Left renal cortex interstitium (tissue), 4 donors: Measurements from ENCODE around the gene KRTAP3-2. TPM values are rescaled to one million over a fixed set of nuclear protein-coding genes. Genes with fewer than 3 reads are reported as not detected.

Experiments used
- DNase-seq, 4 donors: peaks; one replicate each; pipeline ENCODE4 v3.0.0-alpha.2; 2013; ENCODE audit warnings: low read depth in 4 of 4, low spot score in 2 of 4, missing footprints in 1 of 4
- polyA plus RNA-seq, 4 donors: library from polyadenylated mRNA; unstranded; fragments of 120-200 nt; gene quantifications; one replicate each; pipeline ENCODE4 v1.2.1, GENCODE V29; 2013; ENCODE audit not compliant: insufficient read length in 4 of 4

KRTAP3-2 gene
- polyA plus RNA-seq, 4 donors, result not detected

DNA sequence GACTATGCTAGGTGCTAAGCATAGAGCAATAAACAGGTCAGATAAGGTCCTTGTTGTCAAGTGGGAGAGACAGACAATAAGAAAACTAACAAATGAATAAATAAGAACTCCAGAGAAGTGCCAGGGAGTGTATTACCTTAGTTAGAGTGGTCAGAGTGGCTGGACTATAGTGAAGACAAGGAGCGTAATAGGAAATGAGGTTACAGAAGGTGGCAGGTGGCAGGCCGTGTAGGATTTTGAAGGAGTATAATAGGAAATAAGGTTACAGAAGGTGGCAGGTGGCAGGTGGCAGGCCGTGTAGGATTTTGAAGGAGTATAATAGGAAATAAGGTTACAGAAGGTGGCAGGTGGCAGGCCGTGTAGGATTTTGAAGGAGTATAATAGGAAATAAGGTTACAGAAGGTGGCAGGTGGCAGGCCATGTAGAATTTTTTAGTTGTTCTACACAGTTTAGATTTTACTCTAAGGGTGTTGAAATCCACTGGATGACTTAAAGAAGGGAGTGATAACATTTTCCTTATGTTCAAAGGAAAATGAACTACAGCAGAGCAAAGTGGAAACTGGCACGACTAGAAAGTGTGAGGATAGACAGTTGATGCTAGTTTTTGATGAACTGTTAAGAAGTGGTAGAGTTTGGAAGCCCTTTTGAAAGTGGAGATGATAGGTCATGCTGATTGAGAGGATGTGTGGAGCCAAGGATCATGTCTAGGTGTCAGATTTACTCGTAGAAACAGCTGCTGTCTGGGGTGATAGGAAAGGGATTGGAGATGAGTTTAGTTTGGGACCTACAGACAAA lies 12.8 kb upstream of the KRTAP3-2 start:
- no peak for DNase-seq

DNA sequence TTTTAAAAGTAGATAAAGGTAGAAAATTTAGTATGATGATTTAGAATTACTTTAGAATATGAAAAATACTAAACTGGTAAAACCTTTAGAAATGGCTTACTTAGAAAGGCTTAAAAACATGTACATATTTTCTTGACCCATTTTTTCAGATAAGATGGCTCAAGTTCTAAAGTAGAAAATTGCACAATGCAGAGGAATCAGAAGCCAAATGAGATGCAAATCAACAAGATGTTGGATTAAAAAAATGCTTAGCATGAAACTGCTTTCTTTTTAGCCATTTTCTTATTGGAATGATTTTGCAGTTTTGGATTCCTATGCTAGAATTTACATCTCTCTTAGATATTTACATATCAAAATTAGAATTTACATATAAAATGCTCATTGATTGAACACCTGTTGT lies 10.7 kb upstream of the KRTAP3-2 start:
- no peak for DNase-seq

DNA sequence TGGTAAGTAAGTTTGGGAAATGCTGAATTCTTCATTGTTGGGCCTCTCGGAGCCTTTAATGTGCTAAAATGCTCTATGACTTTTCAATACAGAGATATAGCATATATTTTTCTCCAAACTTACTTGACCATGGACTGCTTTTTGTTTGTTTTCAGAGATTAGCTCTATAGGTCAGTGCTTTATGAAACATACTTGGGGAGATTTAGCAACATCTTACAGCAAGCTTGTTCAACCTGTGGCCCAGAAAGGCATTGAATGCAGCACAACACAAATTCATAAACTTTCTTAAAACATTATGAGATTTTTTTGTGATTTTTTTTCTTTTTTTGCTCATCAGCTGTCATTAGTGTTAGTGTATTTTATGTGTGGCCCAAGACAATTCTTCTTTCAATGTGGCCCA lies 10.2 kb upstream of the KRTAP3-2 start:
- DNase-seq, result no peak

DNA sequence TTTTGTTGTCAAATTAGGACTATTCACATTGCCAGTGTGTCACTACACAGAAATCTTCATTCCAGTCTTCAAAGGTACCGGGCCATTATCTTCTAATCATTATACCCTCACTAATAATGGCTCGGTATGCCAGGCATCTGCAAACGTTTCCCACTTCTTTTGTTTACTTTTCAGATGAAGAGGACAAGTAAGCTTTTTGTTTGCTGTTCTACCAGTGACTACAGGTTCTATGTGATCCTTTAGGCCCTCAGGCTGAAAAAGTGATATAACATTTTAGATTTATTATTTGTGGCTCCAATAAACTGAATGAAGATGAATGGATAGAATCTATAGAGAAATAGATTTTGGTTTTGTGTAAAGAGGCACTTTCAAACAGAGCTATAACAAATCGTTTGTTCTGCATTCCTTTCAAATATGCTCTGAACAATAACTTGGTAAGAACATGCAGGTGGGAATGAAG lies 9.6 kb upstream of the KRTAP3-2 start:
- DNase-seq, result no peak

DNA sequence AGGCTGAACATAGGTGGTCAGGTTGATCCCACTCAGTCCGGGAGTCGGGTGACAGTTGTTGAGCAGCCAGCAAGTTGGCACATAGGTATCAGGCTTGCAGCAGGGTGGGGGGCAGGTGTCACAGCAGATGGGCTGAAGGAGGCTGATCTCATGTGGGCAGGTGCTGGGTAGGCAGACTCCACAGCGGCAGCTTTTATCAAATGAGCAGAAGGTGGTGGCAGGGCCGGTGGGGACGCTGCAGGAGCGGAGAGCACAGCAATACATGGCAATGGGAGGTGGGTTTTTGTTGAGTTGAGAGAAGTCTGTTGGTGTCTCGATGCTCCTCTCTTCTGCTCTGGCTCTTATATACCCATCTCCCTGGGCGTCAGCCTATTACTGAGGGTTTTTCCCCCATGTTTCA lies 9.1 kb upstream of the KRTAP3-2 start, which contains the start of gene KRTAP3-1:
Gene KRTAP3-1, minus strand, starts transcription at position 318 of the 400 bp plus-strand sequence. Its CDS starts 54 bp downstream, at position 264.
- DNase-seq, result no peak

DNA sequence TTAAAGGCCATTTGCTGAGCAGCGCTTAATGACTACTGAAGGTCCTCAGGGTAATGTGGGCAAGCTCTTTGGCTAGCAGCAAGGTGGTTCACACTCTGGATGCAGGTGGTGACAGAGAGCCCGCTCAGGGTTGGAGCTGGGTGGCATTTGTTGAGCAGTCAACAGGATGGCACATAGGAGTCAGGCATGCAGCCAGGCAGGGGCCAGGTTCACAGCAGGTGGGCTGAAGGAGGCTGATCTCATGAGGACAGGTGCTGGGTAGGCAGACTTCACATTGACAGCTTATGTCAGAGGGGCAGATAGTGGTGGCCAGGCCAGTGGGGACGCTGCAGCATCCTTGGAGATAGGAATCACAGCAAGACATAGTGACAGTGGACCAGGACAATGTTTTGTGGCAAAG lies 4.7 kb upstream of the KRTAP3-2 start:
- DNase-seq, result no peak

DNA sequence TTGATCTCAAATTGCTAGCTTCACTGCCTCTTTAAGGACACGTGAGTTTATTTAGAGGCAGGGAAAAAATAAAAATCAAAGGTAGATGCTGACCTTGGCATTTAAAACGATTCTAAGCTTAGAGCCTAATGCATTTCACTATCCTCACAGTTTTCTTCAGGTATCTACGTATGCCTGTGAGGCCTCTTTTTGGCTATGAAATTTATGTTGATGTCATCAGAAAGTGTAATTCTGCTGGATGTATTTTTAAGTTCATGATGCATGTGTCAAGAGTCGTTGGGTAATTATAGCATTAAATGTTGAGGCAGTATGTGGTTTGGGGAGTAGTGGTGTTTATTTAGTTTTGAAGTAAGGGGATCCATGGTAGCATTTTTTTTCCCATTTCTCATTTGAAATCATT lies 4.2 kb upstream of the KRTAP3-2 start:
- no peak for DNase-seq

DNA sequence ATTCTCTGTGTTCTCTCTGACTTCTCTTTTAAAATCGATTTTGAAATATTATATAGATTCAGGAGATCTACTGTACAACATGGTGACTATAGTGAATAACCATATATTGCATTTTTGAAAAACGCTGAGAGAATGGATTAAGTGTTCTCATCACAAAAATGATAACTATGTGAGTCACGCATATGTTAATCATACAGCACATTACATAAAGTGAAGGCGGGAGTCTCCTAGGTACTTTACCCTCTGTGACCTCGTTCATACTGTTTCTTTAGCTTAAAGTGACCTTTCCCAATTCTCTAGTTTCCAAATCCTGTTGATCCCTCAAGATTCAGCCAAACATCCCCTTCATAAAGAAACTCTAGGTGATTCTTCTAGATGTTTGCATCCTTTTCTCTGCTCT lies 3.1 kb upstream of the KRTAP3-2 start:
- DNase-seq, result no peak

DNA sequence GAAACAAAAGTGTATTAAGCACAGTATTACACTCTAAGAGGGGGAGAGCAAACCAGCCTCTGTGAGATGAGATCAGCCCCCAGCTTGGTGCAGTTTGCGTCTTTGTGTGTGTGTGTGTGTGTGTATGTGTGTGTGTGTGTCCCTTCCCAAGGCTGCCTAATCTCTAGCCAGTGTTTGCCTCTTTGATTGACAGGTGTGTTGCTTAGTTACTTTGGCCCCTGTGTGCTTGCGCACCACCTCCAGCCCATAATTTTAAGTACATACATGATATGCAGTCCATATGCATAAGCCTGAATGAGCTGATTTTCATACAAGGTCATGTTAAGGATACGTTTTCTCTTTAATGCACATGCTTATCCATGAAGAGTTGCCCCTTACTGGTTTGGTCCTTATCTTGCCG lies 2.1 kb upstream of the KRTAP3-2 start:
- no peak for DNase-seq

DNA sequence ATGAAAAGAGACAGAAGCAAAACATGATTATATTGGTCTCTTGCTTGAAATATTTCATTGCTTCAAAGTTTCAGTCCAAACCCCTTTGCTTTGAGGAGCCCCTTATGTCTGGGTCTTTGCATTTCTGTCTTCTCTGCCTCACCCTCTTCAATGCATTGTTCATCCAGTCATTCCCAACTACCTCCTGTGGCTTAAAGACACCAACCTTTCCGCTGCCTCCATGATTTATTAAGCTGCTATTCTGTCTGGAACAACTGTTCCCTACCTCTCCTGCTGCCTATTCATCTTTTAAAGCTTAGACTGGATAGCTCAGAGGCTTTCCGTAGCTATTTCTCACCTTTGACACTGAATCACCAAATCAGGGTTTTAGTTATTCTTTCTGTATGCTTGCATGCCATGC lies 2.3 kb downstream of the KRTAP3-2 start:
- DNase-seq, result no peak

DNA sequence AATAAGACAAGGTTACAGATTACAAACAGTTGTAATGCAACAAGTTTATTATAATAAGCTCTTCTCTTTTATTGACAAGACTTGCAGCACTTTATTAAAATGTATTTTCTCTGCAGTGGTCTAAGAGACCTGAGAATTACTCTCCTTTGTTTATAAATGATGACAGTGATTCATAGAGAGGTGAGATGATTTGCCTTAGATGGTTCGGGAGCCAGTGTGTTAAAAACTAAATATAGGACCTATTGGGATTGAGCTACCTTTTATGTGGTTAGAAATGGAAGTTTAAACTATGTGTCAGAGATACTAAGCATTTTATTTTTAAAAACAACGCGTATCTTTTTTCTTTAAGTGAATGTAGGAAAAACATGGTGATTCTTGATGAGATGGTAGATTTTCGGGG lies 2.9 kb downstream of the KRTAP3-2 start:
- no peak for DNase-seq

DNA sequence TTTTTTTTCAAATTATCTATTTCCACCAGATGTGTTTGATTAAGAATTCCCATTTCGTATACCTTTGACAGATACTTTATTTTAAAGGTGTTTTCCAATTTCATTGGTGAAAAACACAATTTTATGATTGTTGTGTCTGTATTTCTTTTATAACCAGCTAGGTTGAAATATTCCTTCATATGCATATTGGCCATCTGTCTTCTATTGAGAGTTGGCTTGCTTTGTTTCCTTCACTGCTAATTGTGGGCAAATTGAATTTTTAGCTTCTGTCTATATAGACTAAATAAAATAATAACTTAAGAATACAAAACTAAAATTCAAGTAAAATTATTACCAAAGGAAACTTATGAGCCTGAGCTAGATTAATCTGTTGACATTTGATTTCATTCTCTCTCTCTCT lies 4.6 kb downstream of the KRTAP3-2 start:
- no peak for DNase-seq

DNA sequence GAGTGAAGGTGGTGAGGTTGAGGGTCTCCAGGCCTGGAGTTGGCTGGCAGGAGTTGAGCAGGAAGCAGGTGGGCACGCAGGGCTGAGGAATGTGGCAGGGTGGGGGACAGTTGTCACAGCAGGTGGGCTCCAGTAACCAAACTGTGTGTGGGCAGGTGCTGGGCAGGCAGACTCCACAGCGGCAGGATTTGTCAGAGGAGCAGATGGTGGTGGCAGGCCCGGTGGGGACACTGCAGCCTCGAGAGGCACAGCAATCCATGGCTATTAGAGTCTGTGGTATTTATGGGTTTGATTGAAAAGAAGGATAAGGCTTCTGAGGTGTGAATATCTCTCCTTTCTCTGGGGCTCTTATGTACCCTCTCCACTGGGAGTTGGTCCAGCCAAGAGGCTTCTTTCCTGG lies 5.9 kb downstream of the KRTAP3-2 start, which contains the start of gene KRTAP3-3:
Gene KRTAP3-3, minus strand, starts transcription at position 326 of the 400 bp plus-strand sequence. Its CDS starts 67 bp downstream, at position 259.
- no peak for DNase-seq

DNA sequence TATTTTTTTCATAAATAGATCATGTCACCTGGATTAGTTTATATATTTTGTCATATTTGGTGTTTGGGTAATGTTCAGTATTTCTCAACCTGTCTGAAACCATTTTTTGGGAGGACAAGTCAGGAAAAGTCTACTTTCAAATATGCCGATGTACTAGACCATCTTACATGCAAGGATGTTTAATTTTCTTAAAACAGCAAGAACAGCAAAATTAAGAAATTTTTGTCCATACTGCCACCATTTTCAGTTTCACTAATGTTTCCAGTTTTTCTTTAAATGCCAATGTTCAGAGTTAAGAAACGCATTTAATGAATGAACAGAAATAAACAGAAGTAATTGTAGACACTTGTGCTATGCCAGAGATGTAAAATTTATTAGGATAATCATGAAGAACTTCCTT lies 6.6 kb downstream of the KRTAP3-2 start:
- no peak for DNase-seq

DNA sequence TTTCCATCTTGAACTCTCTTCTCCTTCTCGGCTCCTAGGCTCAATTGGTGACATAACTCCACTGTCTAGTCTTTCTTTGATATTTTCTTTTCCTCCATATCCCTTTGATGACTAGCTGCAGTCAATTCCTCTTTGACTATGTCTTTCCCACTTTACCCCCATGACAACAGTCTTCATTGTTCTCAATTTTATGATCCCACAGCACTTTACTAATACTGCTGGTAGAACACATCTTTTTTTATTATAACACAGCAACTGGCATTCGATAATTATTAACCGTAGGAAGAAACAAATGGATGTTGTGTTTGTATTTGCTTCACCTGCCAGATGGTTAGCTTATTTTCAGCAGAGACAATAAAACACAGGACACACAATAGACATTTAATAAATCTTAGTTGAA lies 7.0 kb downstream of the KRTAP3-2 start:
- DNase-seq, result no peak

DNA sequence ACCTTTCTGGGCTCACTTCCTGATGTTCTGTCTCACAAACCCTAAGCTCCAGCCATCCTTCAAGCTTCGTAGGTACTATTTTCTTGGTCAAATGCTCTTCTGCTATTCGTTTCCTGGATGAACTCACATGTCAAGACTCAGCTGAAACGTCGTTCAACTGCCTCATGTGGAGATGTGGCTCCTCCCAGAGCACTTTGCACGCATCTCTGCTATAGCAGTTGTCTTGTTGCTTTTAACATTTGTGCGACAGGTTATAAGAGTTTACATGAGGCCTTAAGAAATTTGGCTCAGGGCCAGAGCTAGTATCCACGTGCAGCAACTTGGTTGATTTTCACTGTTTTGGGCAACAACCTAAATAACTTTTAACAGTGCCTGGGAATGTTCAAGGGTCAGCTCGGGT lies 12.8 kb downstream of the KRTAP3-2 start:
- no peak for DNase-seq

DNA sequence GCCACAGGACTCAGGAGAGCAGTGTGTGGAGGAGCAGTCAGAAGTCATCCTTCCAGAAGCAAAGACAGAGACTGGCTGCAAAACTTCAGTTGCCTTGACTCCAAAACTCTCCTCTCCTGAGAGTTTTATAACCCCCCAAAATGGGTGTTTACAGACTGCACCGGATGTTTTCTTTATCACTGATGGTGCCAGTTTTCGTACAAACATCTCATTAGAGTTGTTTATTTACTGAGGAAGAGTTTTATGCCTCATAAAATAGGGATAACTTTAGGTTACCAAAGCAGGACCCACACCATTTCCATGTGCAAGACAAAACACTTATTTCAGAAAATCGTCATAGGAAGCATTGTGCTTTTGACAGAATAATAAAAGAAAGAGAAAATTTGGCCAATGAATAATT lies 15.5 kb downstream of the KRTAP3-2 start, which contains the start of gene KRT40:
Gene KRT40, minus strand, starts transcription at position 101 of the 400 bp plus-strand sequence. Its CDS starts 53 bp downstream, at position 48.
- DNase-seq, result no peak

DNA sequence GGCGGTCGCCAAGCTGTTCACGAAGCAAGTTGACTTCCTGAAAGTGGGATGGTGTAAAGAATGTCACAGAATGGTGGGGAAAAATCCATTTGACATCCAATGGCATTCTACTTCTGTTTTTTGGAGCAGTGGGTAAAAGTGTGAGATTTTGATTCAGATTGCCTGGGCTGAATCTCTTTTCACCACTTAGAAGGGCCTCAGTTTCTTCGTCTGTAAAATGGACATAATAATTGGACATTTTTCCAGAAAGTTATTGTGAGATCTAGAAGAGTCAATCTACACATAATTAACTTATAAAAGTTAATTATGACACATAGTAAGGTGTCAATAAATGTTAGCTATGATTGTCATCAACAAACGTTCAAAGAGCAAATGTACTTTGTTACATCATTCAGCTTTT lies 18.6 kb downstream of the KRTAP3-2 start:
- no peak for DNase-seq

DNA sequence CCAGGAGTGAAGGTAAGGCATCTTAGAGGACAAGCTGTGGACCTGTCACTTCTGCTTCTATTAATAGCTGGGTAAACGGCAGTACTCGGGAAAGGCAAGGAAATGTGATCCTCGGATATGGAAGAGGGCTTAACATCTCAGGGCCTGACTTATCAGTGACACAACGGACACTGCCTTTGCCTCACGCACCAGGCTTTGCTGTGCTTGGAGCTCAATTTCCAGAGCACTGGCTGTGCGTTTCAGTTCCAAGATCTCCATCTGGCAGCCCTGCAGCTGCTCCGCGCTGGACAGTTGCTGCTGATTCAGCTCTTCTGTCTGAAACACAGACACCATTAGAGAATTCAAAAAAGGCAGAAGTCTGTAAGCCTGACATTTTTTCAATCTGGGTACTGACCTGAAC lies 19.1 kb downstream of the KRTAP3-2 start:
- DNase-seq, result no peak

DNA sequence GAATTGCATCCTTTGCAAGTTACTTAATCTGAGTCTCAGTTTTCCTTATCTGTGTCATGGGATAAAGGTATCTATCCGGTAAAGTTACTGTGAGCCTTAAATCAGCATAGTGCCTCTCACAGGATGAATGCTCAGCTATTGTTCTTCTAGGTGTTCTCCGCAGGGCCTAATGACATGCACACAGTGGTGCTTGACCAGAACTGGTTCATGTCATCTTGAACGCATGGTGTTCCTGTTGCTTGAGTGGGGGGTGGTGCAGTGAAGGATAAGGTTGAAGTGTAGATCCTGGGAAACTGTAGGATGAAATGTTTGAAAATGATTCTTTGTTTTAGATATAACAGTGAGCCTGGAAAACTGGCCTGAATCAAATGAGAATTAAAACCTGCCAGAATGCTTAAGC lies 19.6 kb downstream of the KRTAP3-2 start:
- no peak for DNase-seq

DNA sequence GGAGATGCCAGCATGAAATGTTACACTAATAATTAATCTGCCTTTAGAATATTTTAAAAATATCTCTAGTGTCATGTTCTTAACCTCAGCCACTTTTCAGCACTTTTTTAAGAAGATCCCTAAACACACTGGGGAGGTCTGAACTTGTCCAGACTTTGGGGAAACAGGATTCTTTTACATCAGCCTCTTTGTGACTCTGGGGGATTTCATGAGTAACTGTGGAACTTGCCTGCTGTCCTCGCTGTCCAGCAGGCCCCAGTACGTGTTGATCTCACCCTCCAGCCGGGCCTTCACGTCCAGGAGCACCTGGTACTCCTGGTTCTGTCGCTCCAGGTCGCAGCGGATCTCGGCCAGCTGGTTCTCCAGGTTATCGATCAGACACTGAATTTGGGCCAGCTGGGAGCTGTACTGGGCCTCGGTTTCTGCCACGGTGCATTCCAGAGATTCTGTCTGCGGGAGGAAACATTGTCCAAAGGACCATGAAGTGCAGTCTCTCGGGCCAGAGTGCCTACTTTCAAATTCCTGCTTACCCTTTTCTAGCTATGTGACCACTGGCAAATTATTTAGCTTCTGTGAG lies 21.0 kb downstream of the KRTAP3-2 start:
- DNase-seq, result no peak

DNA sequence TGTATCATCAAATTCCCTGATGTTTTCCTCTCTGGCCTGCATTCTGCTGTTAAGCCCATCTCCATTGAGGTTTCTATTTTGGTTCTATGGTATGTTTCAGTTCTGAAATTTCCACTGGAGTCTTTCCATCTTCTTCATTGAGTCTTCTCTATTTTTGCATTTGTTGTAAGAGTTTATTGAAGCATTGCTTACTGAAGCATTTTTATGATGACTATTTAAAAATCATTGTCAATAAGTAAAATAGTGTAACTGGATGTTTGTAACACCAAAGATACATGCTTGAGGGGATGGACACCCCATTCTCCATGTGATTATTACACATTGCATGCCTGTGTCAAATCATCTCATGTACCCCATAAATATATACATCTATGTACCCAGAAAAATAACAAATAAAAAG lies 24.2 kb downstream of the KRTAP3-2 start:
- no peak for DNase-seq
